MM.1S (cell line): ENCODE data around the gene TAS2R60.
"Not testable (repeated sequence)": the region's sequence is repeated elsewhere in the genome, so short reads cannot be mapped to it uniquely, and the experiment has no call there.

Experiments
- DNase-seq: peaks from one replicate; pipeline ENCODE4 v3.0.0-alpha.2; 2015
- H2AFZ ChIP-seq: fragments of 300-600 bp; sonication (generic); 2 replicates; pipeline ENCODE4 v1.6.0; 2016; ENCODE audit warnings: antibody characterized with exemption, low read length
- H3F3A ChIP-seq: fragments of 300-600 bp; sonication (generic); 2 replicates; pipeline ENCODE4 v1.6.1; 2016; ENCODE audit warnings: mild to moderate bottlenecking, antibody characterized with exemption, low read length, moderate library complexity, mixed read lengths; ENCODE audit not compliant: insufficient read depth
- H3K27ac ChIP-seq: fragments of 300-600 bp; sonication (generic); 2 replicates; pipeline ENCODE4 v1.5.1; 2016; ENCODE audit warnings: mild to moderate bottlenecking, low read length
- H3K27me3 ChIP-seq: fragments of 300-600 bp; sonication (generic); replicated peaks from 2 replicates; pipeline ENCODE4 v1.6.0; 2016; ENCODE audit warnings: low read length; ENCODE audit not compliant: insufficient read depth
- H3K36me3 ChIP-seq: fragments of 300-600 bp; sonication (generic); replicated peaks from 2 replicates; pipeline ENCODE4 v1.6.1; 2016; ENCODE audit warnings: mild to moderate bottlenecking, low read length, mixed read lengths; ENCODE audit not compliant: insufficient read depth
- H3K4me1 ChIP-seq: fragments of 300-600 bp; sonication (generic); 2 replicates; pipeline ENCODE4 v1.6.1; 2016; ENCODE audit warnings: low read length, mixed read lengths
- H3K4me2 ChIP-seq: fragments of 300-600 bp; sonication (generic); 2 replicates; pipeline ENCODE4 v1.6.0; 2016; ENCODE audit warnings: low read depth, low read length
- H3K4me3 ChIP-seq: fragments of 300-600 bp; sonication (generic); 2 replicates; pipeline ENCODE4 v1.5.1; 2016; ENCODE audit warnings: low read length, mixed read lengths
- H3K79me2 ChIP-seq: fragments of 300-600 bp; sonication (generic); 2 replicates; pipeline ENCODE4 v1.6.1; 2016; ENCODE audit warnings: mixed run types, low read length, mixed read lengths
- H3K9ac ChIP-seq: fragments of 300-600 bp; sonication (generic); 2 replicates; pipeline ENCODE4 v1.6.1; 2016; ENCODE audit warnings: low read length, mixed read lengths
- H3K9me2 ChIP-seq: fragments of 300-600 bp; sonication (generic); replicated peaks from 2 replicates; pipeline ENCODE4 v1.6.1; 2016; ENCODE audit warnings: mild to moderate bottlenecking, low read length, mixed read lengths; ENCODE audit not compliant: insufficient read depth
- H3K9me3 ChIP-seq: fragments of 300-600 bp; sonication (generic); replicated peaks from 2 replicates; pipeline ENCODE4 v1.6.1; 2016; ENCODE audit warnings: mild to moderate bottlenecking, low read length, mixed read lengths; ENCODE audit not compliant: insufficient read depth
- H4K20me1 ChIP-seq: fragments of 300-600 bp; sonication (generic); 2 replicates; pipeline ENCODE4 v1.6.1; 2016; ENCODE audit warnings: mild to moderate bottlenecking, low read length, moderate library complexity, mixed read lengths; ENCODE audit not compliant: insufficient read depth
- EZH2 ChIP-seq: fragments of 300-600 bp; sonication (generic); optimal IDR thresholded peaks from 2 replicates; pipeline ENCODE3; 2017; ENCODE audit warnings: low read depth, mild to moderate bottlenecking, antibody characterized with exemption, low read length, mixed read lengths
- EZH2phosphoT487 ChIP-seq: fragments of 300-600 bp; sonication (generic); IDR thresholded peaks from 2 replicates; pipeline ENCODE4 v1.6.1; 2018; ENCODE audit warnings: antibody characterized with exemption, low read length
- TF ChIP-seq, protein P1 (sequence below): fragments of 300-600 bp; sonication (generic); IDR thresholded peaks from 2 replicates; pipeline ENCODE4 v1.5.1; 2016; ENCODE audit warnings: antibody characterized with exemption, low read length, mixed read lengths

Gene TAS2R60

DNA sequence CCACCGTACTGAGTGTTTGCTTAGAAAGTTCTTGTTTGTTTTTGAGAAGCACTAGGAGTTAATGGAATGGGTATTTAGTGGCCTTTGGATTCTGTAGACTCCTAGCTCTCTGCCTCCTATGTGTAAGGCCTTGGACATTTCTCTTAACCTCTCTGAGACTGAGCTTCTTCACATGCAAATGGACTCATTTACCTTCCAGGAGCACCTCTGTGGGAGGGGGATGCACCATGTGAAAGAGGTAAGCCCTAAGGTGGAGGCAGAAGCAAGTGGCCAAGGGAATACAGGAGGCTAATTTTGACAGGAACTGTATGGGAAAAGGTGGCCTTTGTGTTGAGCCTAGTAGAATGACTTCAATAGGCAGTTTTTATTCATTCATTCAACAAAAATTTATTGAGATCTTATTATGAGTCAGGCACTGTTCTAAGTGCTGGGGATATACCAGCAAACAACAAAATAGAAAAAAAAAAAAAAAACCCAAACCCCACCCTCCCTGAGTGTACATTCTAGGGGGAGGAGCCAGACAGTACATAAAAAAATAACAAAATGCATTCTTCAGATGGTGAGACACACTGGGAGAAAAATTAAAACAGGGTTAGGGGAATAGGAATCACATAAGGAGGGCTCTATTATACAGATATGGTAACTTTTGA lies 25.4 kb upstream of the TAS2R60 start:
- Histone ChIP-seq H3K9ac (no peak overlapping the region), H3K79me2 (no peaks in the 10 kb centered on the region), H3F3A (no peaks in the 10 kb centered on the region), H3K9me2 (no peaks in the 10 kb centered on the region), H3K4me3 (no peak overlapping the region), H3K4me2 (no peak overlapping the region), H4K20me1 (no peaks in the 10 kb centered on the region), H3K9me3 (no peaks in the 10 kb centered on the region), H3K27me3 (no peaks in the 10 kb centered on the region), H2AFZ (no peak overlapping the region), H3K36me3 (no peaks in the 10 kb centered on the region), H3K4me1 (no peaks in the 10 kb centered on the region), H3K27ac (no peak overlapping the region)
- TF ChIP-seq, protein P1, sequence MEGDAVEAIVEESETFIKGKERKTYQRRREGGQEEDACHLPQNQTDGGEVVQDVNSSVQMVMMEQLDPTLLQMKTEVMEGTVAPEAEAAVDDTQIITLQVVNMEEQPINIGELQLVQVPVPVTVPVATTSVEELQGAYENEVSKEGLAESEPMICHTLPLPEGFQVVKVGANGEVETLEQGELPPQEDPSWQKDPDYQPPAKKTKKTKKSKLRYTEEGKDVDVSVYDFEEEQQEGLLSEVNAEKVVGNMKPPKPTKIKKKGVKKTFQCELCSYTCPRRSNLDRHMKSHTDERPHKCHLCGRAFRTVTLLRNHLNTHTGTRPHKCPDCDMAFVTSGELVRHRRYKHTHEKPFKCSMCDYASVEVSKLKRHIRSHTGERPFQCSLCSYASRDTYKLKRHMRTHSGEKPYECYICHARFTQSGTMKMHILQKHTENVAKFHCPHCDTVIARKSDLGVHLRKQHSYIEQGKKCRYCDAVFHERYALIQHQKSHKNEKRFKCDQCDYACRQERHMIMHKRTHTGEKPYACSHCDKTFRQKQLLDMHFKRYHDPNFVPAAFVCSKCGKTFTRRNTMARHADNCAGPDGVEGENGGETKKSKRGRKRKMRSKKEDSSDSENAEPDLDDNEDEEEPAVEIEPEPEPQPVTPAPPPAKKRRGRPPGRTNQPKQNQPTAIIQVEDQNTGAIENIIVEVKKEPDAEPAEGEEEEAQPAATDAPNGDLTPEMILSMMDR: no peak
- TF ChIP-seq EZH2: no peak
- DNase-seq: no peak

DNA sequence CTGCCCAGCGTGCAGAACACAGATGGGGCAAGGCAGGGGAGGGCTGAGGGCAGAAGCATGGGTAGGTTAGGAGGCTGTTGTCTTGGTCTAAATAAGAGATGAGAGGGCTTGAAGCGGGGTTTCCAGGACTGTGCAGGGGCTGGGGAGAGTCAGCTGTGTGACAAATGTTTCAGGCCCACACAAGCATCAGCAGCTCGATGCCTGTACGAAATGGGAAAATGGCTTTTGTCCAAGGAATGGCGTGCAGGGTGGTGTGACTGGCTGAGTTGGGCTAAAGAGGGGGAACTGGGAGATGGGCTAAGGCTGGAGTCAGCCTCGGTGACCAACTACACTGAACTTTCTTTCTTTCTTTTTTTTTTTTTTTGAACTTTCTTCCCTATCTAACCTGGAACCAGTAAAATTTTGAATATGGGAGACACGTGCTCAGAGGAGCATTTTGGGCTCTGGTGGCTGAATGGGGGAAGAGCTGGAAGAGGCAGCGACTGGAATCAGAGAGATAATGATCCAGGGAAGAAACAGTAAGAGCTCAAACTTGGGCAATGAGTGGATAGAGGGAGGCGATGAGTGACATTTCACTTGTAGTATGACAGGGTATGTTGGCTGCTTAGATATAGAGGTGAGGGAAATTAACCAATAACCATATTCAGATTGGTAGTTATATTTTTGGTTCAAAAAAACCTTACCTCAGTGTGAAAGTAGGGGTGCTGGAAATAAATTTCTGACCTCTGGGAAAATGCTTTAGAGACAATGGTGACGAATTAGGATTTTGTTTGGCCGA lies 24.4 kb upstream of the TAS2R60 start:
- TF ChIP-seq EZH2 (no peak), EZH2phosphoT487 (no peak)
- TF ChIP-seq, protein P1: no peak
- Histone ChIP-seq H3K27ac (no peak overlapping the region), H3K4me3 (no peak overlapping the region), H4K20me1 (no peaks in the 10 kb centered on the region), H3K4me1 (no peaks in the 10 kb centered on the region), H3K4me2 (no peak overlapping the region), H3K36me3 (no peaks in the 10 kb centered on the region), H3K9me2 (no peaks in the 10 kb centered on the region), H3K9ac (no peak overlapping the region), H3K9me3 (no peaks in the 10 kb centered on the region), H3K27me3 (no peaks in the 10 kb centered on the region), H2AFZ (no peak overlapping the region), H3K79me2 (no peaks in the 10 kb centered on the region), H3F3A (no peaks in the 10 kb centered on the region)
- DNase-seq: no peak

DNA sequence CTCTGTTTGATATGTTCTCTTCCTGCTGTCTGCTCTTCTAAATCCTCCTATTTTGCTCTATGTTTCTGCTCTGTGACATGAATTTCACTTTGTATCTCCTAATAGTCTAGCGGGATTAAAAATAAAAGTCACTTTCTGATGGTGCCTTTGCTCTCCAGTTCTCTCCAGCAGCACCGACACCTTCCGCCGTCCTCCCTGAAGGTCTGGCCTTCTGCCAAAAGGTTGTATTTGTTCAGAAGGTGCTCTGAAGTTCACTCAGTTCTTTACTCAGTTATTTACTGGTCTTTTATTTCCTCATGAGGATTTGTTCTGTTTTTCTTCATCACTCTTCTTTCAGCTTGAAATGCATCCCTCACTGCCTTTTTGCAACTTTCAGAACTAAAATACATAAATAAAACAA lies 23.4 kb upstream of the TAS2R60 start:
- H3K4me2 ChIP-seq: no peak overlapping the region
- no peak overlapping the region for H3K9ac ChIP-seq
- DNase-seq: no peak
- no peaks in the 10 kb centered on the region for H3K4me1 ChIP-seq
- TF ChIP-seq EZH2phosphoT487: no peak
- no peak for TF ChIP-seq EZH2
- TF ChIP-seq, protein P1: no peak
- no peaks in the 10 kb centered on the region for H3K9me2 ChIP-seq
- H2AFZ ChIP-seq: no peak overlapping the region
- no peaks in the 10 kb centered on the region for H3K79me2 ChIP-seq
- H3K9me3 ChIP-seq: no peaks in the 10 kb centered on the region
- no peak overlapping the region for H3K4me3 ChIP-seq
- H3K27me3 ChIP-seq: no peaks in the 10 kb centered on the region
- no peaks in the 10 kb centered on the region for H3F3A ChIP-seq
- H3K36me3 ChIP-seq: no peaks in the 10 kb centered on the region
- no peaks in the 10 kb centered on the region for H4K20me1 ChIP-seq
- no peak overlapping the region for H3K27ac ChIP-seq

DNA sequence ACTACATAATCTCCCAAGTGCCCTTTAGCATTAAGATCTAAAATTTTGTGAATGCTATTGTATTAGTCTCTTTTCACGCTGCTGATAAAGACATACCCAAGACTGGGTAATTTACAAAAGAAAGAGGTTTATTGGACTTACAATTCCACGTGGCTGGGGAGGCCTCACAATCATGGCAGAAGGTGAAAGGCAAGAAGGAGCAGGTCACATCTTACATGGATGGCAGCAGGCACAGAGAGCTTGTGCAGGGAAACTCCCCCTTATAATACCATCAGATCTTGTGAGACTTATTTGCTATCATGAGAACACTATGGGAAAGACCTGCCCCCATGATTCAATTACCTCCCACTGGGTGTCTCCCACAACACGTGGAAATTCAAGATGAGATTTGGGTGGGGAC lies 22.6 kb upstream of the TAS2R60 start:
- not testable (repeated sequence) for H3K9me2 ChIP-seq, H3K4me3 ChIP-seq, H3K9ac ChIP-seq, H3K4me2 ChIP-seq, H3K27ac ChIP-seq, H3K27me3 ChIP-seq, H3K36me3 ChIP-seq, H4K20me1 ChIP-seq, H3F3A ChIP-seq, DNase-seq, H2AFZ ChIP-seq, H3K9me3 ChIP-seq, H3K79me2 ChIP-seq, H3K4me1 ChIP-seq
